Tibial nerve (tissue), 4 donors: ENCODE data around the gene SFT2D2. TPM values are rescaled to one million over a fixed set of nuclear protein-coding genes. Genes with fewer than 3 reads are reported as not detected.

Source experiments
- DNase-seq, 2 donors: peaks; one replicate each; pipeline ENCODE4 v3.0.0-alpha.2; 2019; ENCODE audit warnings: low spot score in 2 of 2
- H3K27ac ChIP-seq, 4 donors: fragments of 200-600 bp; sonication (generic) in 3 of 4; one replicate each; pipeline ENCODE4 v1.5.1; 2017 to 2019; ENCODE audit warnings: mild to moderate bottlenecking in 1 of 4
- H3K27me3 ChIP-seq, 2 donors: fragments of 200-600 bp; sonication (generic) in 1 of 2; one replicate each; pipeline versions ENCODE4 v1.5.1 to v1.6.0; 2017 to 2019
- H3K36me3 ChIP-seq, 3 donors: fragments of 200-600 bp; sonication (generic); one replicate each; pipeline ENCODE4 v1.5.1; 2018 to 2019
- H3K4me1 ChIP-seq, 4 donors: fragments of 200-600 bp; sonication (generic) in 3 of 4; one replicate each; pipeline ENCODE4 v1.5.1; 2017 to 2019
- H3K4me3 ChIP-seq, 4 donors: fragments of 200-600 bp; sonication (generic) in 3 of 4; one replicate each; pipeline ENCODE4 v1.5.1; 2017 to 2019; ENCODE audit warnings: mild to moderate bottlenecking in 1 of 4, moderate library complexity in 1 of 4
- H3K9me3 ChIP-seq, 4 donors: fragments of 200-600 bp; sonication (generic) in 3 of 4; one replicate each; pipeline ENCODE4 v1.5.1; 2017 to 2019
- EP300 ChIP-seq, 2 donors: sonication (generic); formaldehyde crosslinking; IDR thresholded peaks; one replicate each; pipeline ENCODE4 v1.6.1; 2017; ENCODE audit warnings: antibody characterized with exemption in 2 of 2, mild to moderate bottlenecking in 1 of 2
- POLR2A ChIP-seq, 2 donors: fragments of 450-650 bp; IDR thresholded peaks; one replicate each; pipeline ENCODE4 v1.6.1; 2017; ENCODE audit warnings: antibody characterized with exemption in 2 of 2, mild to moderate bottlenecking in 2 of 2, moderate library complexity in 2 of 2
- WGBS, 2 donors: methylation state at CpG; one replicate each; pipeline ENCODE4 v1.1.5; 2018; 5-methylcytosine and 5-hydroxymethylcytosine counted together
- total RNA-seq, 4 donors: library from RNA; depleted of rRNA; stranded (reverse); fragments of >200 nt; gene quantifications; one replicate each; pipeline ENCODE4 v1.1.0, GENCODE V29; 2016
- TF ChIP-seq, protein P1 (sequence below), 5 experiments: fragments of 200-600 bp in 3 of 5; fragments of 450-650 bp in 2 of 5; sonication (generic) in 3 of 5; IDR thresholded peaks; one replicate each; pipeline ENCODE4 v1.5.1; 2016 to 2019; ENCODE audit warnings: antibody characterized with exemption in 5 of 5, mild to moderate bottlenecking in 3 of 5, moderate library complexity in 2 of 5

The SFT2D2 gene
- total RNA-seq, 4 donors from 2014 or later: 34.5 to 43.8 (median 42.2) TPM

DNA sequence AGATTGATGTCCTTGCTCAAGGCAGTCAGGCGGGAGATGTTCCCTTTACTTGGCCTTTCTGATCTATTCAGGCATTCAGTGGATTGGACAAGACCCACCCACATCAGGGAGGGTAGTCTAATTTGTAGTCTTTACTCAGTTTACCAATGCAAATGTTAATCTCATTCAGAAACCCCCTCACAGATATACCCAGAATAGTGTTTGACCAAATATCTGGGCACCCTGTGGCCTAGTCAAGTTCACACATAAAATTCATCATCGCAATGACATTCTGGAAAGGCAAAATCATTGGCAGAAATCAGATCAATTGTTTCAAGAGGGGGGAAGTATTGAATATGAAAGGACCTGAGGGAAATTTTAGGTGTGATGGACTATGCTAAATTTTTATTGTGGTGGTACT, 12.5 kb upstream of the SFT2D2 start:
- TF ChIP-seq, protein P1, sequence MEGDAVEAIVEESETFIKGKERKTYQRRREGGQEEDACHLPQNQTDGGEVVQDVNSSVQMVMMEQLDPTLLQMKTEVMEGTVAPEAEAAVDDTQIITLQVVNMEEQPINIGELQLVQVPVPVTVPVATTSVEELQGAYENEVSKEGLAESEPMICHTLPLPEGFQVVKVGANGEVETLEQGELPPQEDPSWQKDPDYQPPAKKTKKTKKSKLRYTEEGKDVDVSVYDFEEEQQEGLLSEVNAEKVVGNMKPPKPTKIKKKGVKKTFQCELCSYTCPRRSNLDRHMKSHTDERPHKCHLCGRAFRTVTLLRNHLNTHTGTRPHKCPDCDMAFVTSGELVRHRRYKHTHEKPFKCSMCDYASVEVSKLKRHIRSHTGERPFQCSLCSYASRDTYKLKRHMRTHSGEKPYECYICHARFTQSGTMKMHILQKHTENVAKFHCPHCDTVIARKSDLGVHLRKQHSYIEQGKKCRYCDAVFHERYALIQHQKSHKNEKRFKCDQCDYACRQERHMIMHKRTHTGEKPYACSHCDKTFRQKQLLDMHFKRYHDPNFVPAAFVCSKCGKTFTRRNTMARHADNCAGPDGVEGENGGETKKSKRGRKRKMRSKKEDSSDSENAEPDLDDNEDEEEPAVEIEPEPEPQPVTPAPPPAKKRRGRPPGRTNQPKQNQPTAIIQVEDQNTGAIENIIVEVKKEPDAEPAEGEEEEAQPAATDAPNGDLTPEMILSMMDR (IDR thresholded peaks at IDR 0.05): no peak
- TF ChIP-seq EP300 (IDR thresholded peaks at IDR 0.05): no peak
- no peak for TF ChIP-seq POLR2A (IDR thresholded peaks at IDR 0.05)
- 88 to 98% methylated on average over 2 of the region's 2 CpGs for WGBS, 2 donors
- H3K36me3 ChIP-seq: no peaks in the 10 kb centered on the region
- no peak overlapping the region for H3K27ac ChIP-seq
- peaks cover 0 to 25% (median 0%) of the 10 kb centered on the region in 4 donors for H3K9me3 ChIP-seq
- no peak for DNase-seq
- no peaks in the 10 kb centered on the region for H3K27me3 ChIP-seq
- no peaks in the 10 kb centered on the region for H3K4me1 ChIP-seq
- H3K4me3 ChIP-seq: no peak overlapping the region

DNA sequence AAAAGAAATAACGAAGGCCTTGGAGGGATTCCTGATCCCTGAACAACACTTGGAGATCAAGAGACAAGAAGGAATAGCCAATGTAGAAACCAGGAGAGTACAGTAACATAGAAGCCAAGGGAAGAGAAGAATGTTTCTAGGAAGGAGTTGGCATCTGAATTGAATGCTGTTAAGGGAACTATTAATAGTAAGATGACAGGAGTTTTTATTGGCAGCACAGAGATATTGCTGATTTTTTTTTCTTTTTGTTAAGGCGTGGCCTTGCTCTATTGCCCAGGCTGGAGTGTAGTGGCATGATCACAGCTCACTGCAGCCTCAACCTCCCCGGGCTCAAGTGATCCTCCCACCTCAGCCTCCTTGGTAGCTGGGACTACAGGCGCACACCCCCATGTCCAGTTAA, 9.6 kb upstream of the SFT2D2 start:
- Histone ChIP-seq H3K27ac (no peak overlapping the region), H3K4me3 (no peak overlapping the region), H3K4me1 (no peaks in the 10 kb centered on the region), H3K27me3 (no peaks in the 10 kb centered on the region), H3K9me3 (peaks cover 0 to 19% (median 0%) of the 10 kb centered on the region in 4 donors), H3K36me3 (no peaks in the 10 kb centered on the region)
- TF ChIP-seq POLR2A (IDR thresholded peaks at IDR 0.05) (no peak), EP300 (IDR thresholded peaks at IDR 0.05) (no peak)
- TF ChIP-seq, protein P1 (IDR thresholded peaks at IDR 0.05): no peak
- no peak for DNase-seq
- WGBS, 2 donors: 78 to 85% methylated on average over 4 of the region's 4 CpGs

GRCh38 chr1:168217664-168218063, 8.1 kb upstream of the SFT2D2 start:
- H3K27me3 ChIP-seq: no peaks in the 10 kb centered on the region
- TF ChIP-seq, protein P1 (IDR thresholded peaks at IDR 0.05): no peak
- TF ChIP-seq POLR2A (IDR thresholded peaks at IDR 0.05): no peak
- TF ChIP-seq EP300 (IDR thresholded peaks at IDR 0.05): no peak
- H3K4me1 ChIP-seq: no peaks in the 10 kb centered on the region
- no peaks in the 10 kb centered on the region for H3K36me3 ChIP-seq
- H3K27ac ChIP-seq: no peak overlapping the region
- H3K4me3 ChIP-seq: no peak overlapping the region
- no peak for DNase-seq
- WGBS, 2 donors: 90 to 97% methylated on average over 4 of the region's 4 CpGs
- peaks cover 0 to 11% (median 0%) of the 10 kb centered on the region in 4 donors for H3K9me3 ChIP-seq

- no peak for TF ChIP-seq EP300 (IDR thresholded peaks at IDR 0.05)
- TF ChIP-seq, protein P1 (IDR thresholded peaks at IDR 0.05): no peak
- no peak for TF ChIP-seq POLR2A (IDR thresholded peaks at IDR 0.05)
- no peaks in the 10 kb centered on the region for H3K36me3 ChIP-seq
- no peak overlapping the region for H3K27ac ChIP-seq
- 79 to 81% methylated on average over 4 of the region's 4 CpGs for WGBS, 2 donors
- peaks cover 0 to 5% (median 0%) of the 10 kb centered on the region in 4 donors for H3K9me3 ChIP-seq
- no peak overlapping the region for H3K4me3 ChIP-seq
- H3K27me3 ChIP-seq: no peaks in the 10 kb centered on the region
- no peak for DNase-seq
- no peaks in the 10 kb centered on the region for H3K4me1 ChIP-seq
These were observed 7.1 kb upstream of the SFT2D2 start for GRCh38 chr1:168218658-168219057.

GRCh38 chr1:168220470-168220871, 5.3 kb upstream of the SFT2D2 start:
- Histone ChIP-seq H3K4me3 (no peak overlapping the region), H3K27me3 (no peaks in the 10 kb centered on the region), H3K9me3 (peaks cover 0 to 2% (median 0%) of the 10 kb centered on the region in 4 donors), H3K36me3 (no peaks in the 10 kb centered on the region), H3K27ac (no peak overlapping the region), H3K4me1 (peaks cover 0 to 5% (median 0%) of the 10 kb centered on the region in 4 donors)
- TF ChIP-seq POLR2A (IDR thresholded peaks at IDR 0.05) (no peak), EP300 (IDR thresholded peaks at IDR 0.05) (no peak)
- TF ChIP-seq, protein P1 (IDR thresholded peaks at IDR 0.05): no peak
- WGBS, 2 donors: 59 to 63% methylated on average over 6 of the region's 6 CpGs
- no peak for DNase-seq
